Measurements from ENCODE around the gene TBC1D2. TPM values are rescaled to one million over a fixed set of nuclear protein-coding genes. Genes with fewer than 3 reads are reported as not detected.

TBC1D2 gene
- total and polyA plus RNA-seq, 4 donors, result 2.8 to 5.1 (median 3.7) TPM

GRCh38 chr9:98302150-98302549 is 46.7 kb upstream of the TBC1D2 start:
- H3K27ac ChIP-seq (ENCODE audit: low read depth in 1 of 2, low read length in 2 of 2), result no peak overlapping the region
- no peak overlapping the region for H3K4me3 ChIP-seq (ENCODE audit: low read depth in 1 of 3, low read length in 3 of 3)
- no peaks in the 10 kb centered on the region for H3K27me3 ChIP-seq (ENCODE audit: control insufficient read depth in 4 of 4, insufficient read depth in 4 of 4, low read length in 3 of 4)
- H3K36me3 ChIP-seq (ENCODE audit: control insufficient read depth in 4 of 4, insufficient read depth in 3 of 4, low read depth in 1 of 4, low read length in 3 of 4), result no peaks in the 10 kb centered on the region
- no peaks in the 10 kb centered on the region for H3K4me1 ChIP-seq (ENCODE audit: control insufficient read depth in 4 of 4, insufficient read depth in 4 of 4, low read length in 3 of 4)
- DNase-seq (ENCODE audit: low spot score), result no peak
- 81% methylated on average over 5 of the region's 5 CpGs for WGBS
- H3K9ac ChIP-seq (ENCODE audit: low read depth in 1 of 2, low read length in 2 of 2), result no peak overlapping the region
- no peaks in the 10 kb centered on the region for H3K9me3 ChIP-seq (ENCODE audit: control insufficient read depth in 4 of 4, low read length in 3 of 4)
- TF ChIP-seq NR2F2 (IDR thresholded peaks at IDR 0.05), result no peak
- TF ChIP-seq JUND (IDR thresholded peaks at IDR 0.05), result no peak
- TF ChIP-seq RXRA (IDR thresholded peaks at IDR 0.05), result no peak
- no peak for TF ChIP-seq HNF4G (IDR thresholded peaks at IDR 0.05)
- TF ChIP-seq REST (IDR thresholded peaks at IDR 0.05), result no peak
- no peak for TF ChIP-seq GABPA (IDR thresholded peaks at IDR 0.05 in 1 of 2, conservative IDR thresholded peaks at IDR 0.05 in 1 of 2)

GRCh38 chr9:98300611-98301010 is 45.2 kb upstream of the TBC1D2 start:
- H3K27me3 ChIP-seq (ENCODE audit: control insufficient read depth in 4 of 4, insufficient read depth in 4 of 4, low read length in 3 of 4), result no peaks in the 10 kb centered on the region
- WGBS, result 91% methylated on average over 3 of the region's 3 CpGs
- no peak overlapping the region for H3K27ac ChIP-seq (ENCODE audit: low read depth in 1 of 2, low read length in 2 of 2)
- TF ChIP-seq SP1 (IDR thresholded peaks at IDR 0.05), result no peak
- TF ChIP-seq ZBTB33 (IDR thresholded peaks at IDR 0.05), result no peak
- TF ChIP-seq HNF4A (conservative IDR thresholded peaks at IDR 0.05), result no peak
- TF ChIP-seq MAX (IDR thresholded peaks at IDR 0.05), result no peak
- TF ChIP-seq TAF1 (conservative IDR thresholded peaks at IDR 0.05), result no peak
- no peak for TF ChIP-seq EGR1 (IDR thresholded peaks at IDR 0.05; ENCODE audit: low read depth in 2 of 2)
- no peak for TF ChIP-seq CTCF (IDR thresholded peaks at IDR 0.05; ENCODE audit: low read depth, low read length, missing input control)
- no peak for TF ChIP-seq ATF3 (IDR thresholded peaks at IDR 0.05)
- TF ChIP-seq NR2F2 (IDR thresholded peaks at IDR 0.05), result no peak
- TF ChIP-seq REST (IDR thresholded peaks at IDR 0.05), result no peak
- TF ChIP-seq RXRA (IDR thresholded peaks at IDR 0.05), result no peak
- TF ChIP-seq JUND (IDR thresholded peaks at IDR 0.05), result no peak
- TF ChIP-seq GABPA (IDR thresholded peaks at IDR 0.05 in 1 of 2, conservative IDR thresholded peaks at IDR 0.05 in 1 of 2), result no peak
- no peak for TF ChIP-seq FOXA1 (IDR thresholded peaks at IDR 0.05)
- TF ChIP-seq HNF4G (IDR thresholded peaks at IDR 0.05), result no peak
- TF ChIP-seq YY1 (IDR thresholded peaks at IDR 0.05), result no peak
- no peak for TF ChIP-seq RAD21 (IDR thresholded peaks at IDR 0.05)
- TF ChIP-seq FOXA2 (IDR thresholded peaks at IDR 0.05), result no peak
- no peaks in the 10 kb centered on the region for H3K4me1 ChIP-seq (ENCODE audit: control insufficient read depth in 4 of 4, insufficient read depth in 4 of 4, low read length in 3 of 4)
- H3K4me3 ChIP-seq (ENCODE audit: low read depth in 1 of 3, low read length in 3 of 3), result no peak overlapping the region
- no peaks in the 10 kb centered on the region for H3K36me3 ChIP-seq (ENCODE audit: control insufficient read depth in 4 of 4, insufficient read depth in 3 of 4, low read depth in 1 of 4, low read length in 3 of 4)
- H3K9me3 ChIP-seq (ENCODE audit: control insufficient read depth in 4 of 4, low read length in 3 of 4), result no peaks in the 10 kb centered on the region
- DNase-seq (ENCODE audit: low spot score), result no peak
- no peak overlapping the region for H3K9ac ChIP-seq (ENCODE audit: low read depth in 1 of 2, low read length in 2 of 2)

Data from liver (tissue), 9 donors.